ENCODE results near the gene CSAD.

CSAD gene

DNA sequence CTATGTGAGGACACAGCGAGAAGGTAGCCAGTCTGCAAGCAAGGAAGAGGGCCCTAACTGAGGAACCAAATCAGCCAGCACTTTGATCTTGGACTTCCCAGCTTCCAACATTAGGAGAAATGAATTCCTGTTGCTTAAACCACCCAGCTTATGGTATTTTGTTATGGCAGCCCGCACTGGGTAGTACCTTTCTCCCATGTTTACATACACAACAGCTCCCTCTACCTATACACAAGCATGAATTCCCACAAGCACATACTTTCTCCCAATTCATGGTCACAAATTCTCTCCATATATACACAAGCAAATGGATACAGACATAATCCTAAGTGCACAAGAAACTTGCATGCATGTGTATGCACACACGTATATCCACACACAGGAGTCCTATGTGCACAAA is 19.0 kb upstream of the CSAD start:
- no peak for DNase-seq (ENCODE audit: low read depth)

DNA sequence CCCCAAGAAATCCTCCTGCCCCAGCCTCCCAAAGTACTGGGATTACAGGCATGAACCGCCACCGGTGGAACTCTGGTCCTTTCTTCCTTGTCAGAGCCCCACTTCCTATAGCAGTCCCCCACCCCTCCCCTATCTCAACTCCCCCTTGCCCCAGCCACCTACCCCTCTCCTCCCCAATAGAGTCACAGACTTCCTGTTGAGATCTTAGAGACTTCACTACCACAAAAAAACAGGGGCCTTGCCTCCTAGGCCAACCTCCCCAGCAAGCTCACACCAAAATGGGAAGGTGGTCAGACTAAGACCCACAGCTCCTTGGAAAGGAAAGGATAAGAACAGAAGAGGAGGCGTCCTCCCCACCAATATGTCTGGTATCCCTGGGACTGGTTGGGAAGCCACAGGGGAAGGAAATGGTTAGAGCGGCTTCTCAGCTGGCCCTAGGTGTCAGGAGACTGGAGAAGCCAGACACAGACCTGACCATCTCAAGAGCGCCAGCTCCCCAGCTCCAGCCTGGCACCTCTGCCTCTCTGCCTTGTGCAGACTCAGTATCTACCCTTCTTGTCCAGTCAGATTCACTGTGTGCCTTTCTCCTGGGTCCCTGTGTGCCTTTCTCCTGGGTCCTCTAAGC is 17.9 kb upstream of the CSAD start:
- DNase-seq (ENCODE audit: low read depth), result no peak

DNA sequence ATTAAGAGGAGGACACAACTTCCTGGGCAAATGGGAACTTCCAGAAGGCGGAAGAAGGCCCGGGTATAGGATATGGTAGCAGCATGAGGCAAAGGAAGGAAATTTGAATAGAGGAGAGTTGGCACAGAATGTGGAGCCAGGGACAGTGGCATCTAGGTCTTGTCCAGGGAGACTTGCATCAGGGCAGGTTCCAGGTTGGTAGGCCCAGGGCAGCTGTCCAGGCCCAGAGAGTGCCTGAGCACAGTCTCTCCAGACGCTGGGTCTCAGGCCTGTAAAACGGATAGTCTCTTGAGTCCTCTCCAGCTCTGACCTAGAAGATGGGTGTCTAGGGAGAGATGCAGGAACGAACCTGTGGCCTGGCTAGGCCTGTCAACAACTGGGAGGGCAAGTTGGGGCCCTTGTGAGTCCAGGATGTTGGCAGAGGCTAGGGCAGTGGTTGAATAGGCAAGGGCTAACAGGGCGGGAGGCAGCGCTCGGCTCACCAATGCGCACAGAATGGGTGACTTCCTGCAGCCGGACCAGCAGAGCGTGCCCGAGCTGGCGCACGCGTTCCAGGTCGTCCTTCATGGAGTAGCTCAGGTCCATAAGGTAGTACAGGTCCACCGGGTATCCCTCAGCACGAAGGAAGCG is 16.4 kb upstream of the CSAD start:
- DNase-seq (ENCODE audit: low read depth), result no peak

DNA sequence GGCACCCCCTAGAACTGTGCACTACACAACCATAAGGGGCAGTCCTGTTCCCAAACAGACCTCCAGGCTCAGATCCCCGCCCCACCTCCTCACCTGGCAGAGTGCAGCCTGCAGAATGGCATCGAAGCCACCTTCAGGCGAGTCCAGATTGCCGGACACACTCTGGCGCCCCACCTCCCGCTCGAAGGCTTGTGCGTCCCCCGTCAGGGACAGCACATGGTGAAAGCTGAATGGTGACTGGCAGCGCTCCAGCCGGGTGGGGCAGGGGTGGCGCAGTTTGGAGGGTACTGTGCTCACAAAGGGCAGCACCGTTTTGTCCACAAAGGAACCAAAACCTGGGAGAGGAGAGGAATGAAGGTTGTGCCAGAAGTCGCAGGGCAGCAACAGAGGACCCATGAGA is 15.8 kb upstream of the CSAD start:
- DNase-seq (ENCODE audit: low read depth), result no peak

DNA sequence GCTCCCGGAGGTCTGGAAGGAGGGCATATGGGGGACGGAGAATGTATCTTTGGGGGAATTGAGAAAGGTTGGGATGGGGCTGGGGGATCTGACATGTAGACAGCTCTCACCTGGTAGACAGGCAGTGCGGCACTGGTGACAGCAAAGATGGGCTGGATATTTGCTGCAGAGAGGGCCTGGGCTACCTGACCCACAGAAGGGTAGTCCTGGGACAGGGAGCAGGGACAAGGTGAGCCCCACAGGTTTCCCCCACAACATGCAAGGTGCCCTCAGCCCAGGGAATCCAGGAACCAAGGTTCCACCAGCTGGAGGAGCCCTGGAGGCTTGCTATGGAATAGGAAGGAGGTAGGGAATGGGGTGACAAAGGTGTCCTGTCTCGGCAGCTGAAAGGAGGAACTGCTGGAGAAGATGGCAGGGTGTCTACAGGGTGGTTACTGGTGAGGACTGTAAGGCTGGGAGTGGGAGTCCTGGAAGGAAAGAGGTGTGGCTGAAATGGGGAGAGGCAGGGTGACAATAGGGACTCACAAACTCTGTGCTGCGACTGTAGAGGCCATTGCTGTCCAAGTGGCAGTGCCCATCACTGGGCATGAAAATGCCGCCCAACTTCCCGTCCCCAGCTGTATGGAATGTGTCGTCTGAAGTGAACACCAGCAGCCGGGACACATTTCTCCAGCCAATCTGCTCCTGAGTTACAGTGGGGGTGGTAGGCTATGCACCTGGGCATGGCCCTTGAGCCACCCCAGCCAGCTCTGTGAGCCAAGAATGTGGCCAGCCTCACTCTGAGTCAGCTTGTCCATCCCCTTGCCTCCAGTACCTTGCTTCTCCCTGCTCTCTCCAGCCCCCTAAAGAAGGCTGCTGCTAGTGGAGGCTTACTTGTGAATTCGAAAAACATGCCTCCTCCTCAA is 15.0 kb upstream of the CSAD start:
- DNase-seq (ENCODE audit: low read depth), result no peak

DNA sequence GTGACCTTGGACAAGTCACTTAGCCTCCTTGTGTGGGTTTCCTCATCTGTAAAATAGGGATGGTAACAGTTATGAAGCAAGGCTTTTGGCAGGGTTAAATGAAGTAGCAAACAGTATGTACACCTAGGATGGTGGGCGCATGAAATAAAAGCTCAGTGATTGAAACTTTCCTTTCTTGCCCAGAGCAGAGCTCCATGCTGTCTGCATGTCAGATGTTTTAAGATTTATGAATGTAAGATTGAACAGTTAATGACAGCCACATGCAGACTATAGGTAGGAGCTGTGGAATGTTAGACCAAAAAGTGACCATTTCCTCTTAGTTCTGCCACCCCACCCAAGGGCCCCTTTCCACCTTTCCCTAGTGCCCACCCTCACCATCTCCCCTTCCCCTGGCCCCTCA is 14.2 kb upstream of the CSAD start:
- no peak for DNase-seq (ENCODE audit: low read depth)

DNA sequence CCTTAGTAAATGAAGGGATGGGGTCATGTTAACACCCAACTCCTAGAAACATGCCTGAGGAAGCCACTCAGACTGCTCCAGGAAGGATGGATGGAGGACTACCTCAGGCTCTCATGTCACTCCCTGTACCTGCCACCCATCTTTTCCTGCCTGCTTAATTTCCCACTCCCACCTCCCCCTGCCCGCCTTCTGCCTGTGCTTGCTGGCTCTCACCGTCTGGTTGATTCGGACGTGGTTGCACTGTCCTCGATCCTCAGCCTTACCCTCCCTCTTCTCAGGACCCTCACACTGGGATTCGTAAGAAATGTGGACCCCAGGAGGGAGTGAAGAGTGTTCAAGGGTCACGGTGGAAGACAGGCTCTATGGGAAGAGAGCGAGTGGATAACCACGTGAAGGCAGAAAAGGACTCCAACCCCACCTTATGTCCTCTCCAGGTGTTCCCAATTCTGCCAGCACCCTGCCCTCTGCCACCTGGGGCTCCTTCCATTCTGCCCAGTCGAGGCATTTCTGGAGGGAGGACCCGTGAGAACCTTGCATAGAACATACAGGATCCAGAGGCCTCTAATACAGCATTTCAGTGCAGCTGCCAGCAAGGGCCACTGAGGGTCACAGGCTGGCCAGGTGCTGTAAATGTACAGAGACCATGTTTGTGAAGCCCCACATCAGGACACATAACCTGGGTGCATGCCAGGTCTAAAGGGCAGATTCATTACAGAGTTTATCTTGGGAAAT is 13.4 kb upstream of the CSAD start:
- DNase-seq (ENCODE audit: low read depth), result no peak

DNA sequence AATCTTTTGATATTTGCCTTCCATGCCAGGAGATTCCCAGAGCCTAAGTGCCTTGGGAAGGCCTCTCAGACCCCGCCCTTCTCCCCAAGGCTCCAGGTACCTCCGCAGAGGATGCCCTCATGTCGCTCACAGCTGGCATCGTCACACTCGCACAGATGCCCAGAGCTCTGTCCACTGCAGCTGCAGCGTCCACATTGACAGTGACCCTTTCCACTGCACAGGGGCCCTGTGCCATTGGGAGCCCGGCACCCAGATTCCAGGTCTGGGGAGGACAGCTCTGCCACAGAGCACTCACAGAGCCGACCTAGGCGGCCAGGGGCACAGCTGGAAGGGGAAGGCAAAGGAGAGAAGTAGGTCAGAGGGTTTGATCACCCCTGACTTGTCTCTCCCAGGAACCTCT is 12.3 kb upstream of the CSAD start:
- DNase-seq (ENCODE audit: low read depth), result no peak

DNA sequence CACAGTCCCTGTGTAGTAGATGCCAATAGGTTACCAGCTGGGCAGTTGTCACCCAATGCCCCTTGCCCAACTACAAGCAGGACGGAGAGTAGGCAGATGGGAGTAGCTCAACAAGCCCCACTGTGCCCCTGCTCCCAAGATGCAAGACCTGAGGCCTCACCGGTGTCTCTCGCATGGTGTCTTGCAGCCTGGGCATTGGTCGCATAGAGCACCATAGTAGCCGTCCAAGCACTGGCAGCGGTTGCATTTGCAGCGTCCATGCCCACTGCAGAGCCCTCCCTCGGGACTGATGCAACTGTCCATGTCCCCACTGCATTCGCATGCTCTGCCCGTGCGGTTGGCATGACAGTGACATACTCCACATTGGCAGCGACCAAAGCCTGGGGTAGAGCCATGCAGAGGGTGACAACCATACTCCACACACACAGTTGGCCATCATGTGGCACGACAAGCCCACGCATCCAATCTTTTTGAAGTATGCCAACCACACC is 11.9 kb upstream of the CSAD start:
- DNase-seq (ENCODE audit: low read depth), result no peak

DNA sequence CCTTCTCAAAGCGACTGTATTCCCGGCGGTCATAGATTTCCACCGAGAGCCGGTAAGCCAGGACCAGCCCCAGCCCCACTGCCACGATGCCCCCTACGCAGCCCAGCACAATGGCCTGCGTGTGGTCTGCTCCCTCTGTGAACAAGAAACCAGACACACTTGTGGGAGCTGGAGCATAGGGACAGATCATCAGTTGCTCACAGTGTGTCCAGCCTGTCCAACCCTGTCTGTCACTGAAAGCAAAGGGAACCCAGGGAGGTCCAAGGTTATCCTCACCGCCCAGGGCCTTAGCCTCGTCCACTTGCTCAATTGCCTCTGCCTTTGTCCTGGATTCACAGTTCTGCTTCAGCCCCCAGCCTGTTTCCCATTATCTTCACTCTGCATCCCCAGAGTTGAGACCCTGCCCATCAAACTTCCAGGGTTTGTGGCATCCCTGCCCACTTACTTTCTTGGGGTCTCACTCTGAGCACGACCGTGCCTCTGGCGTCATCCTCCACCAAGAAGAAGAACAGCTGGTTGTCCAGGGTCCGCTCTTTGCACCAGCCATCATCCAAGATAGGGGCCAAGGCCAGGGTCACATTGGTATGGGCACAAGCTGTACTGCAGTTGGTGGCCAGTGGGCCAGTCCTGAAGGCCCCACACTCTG is 11.3 kb upstream of the CSAD start:
- DNase-seq (ENCODE audit: low read depth), result no peak

DNA sequence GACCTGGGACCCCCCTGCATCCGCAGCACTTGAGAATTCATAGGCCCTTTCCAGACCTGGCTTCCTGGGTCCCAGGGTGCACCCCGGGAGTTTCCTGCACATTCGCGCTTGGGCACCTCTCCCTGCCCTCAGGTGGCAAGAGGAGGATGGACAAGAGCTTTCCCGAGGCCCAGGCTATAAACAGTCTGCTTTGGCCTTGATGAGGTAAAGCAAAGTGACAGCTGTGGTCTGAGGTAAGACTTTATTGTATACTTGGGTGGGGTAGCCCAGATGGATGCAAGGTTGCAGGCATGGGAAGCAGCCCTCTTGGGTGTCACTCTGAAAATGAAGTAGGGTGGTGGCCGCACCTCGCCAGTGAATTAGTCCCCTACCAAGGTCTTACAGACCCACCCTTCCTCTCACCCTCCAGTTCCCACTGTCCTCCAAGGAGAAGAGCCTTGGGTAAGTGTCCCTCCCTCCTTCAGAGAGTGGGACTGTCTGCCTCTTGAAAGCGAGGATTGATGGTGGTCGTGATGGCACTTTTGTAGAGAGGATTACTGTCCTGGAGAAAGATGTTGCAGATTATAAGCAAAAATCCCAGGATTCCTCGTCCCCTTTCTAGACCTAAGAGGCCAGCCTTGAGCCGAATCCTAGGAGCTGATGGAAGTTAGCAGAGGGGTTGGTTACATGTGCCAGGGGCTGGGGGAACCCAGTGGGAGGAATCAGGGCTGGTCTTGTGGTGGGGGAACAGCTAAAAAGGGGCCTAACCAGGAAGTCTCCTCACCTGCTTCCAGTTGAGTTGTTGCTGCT is 10.6 kb upstream of the CSAD start:
- no peak for DNase-seq (ENCODE audit: low read depth)

DNA sequence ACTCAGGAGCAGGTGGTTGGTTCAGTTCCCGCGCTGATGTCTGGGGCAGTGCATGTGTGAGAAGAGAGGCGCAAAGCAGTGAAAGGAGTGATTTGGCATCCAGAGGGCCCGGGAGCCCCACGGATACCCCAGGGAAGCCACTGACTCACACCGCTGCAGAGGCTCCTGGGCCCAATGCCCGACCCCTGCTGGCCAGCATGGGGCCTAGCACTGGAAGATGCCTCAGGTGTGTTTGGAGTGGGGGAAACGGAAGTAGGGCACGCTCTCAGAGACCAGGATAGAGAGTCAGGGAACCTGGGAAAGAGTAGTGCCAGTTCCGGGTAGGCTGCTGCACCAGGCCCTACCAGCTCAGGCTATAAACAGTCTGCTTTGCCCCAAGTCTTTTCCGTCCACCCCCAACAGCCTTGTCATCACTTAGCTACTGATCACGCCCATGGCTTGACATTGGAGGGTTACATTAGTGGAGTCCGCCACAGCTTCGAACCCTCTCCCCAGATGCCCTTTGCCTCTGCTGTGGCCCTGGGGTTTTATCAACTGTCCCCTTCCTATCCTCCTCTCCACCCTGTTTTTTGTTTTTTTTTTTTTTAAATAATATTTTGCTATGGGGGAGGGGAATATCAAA is 9.5 kb upstream of the CSAD start:
- peak; percentile 58 for DNase-seq (ENCODE audit: low read depth)

DNA sequence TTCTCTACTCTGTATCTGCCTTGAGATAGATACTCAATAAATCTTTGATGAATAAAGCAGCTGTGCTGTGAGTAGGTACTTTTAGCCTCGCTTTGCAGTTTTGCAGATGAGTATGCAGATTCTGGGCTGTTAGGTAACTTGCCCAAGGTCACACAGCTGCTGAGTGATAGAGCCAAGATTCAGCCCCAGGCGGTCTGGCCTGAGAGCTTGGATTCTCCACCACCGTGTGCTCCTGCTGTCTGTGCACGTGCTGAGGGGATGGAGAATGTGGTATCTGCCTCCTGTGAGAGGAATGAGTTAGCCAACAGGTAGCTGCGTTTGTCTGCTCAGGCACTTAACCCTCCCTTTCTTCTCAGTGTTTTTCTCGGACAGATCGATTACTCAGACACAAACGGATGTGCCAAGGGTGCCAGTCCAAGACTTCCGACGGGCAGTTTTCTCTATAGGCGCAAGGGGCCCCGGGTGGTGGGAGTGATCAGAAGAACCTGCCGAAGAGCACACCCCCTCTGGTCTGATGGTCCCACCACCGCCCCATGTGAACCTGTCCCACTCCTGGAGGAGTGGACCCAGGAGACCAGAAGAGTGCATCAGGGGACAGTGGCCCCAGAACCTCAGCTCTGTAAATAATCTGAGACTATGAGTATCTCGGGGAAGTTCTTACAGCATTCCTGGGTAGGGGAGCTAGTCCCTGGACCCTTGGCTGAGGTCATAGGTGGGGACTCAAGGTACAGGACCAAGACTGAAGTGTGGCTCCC is 6.6 kb upstream of the CSAD start:
- no peak for DNase-seq (ENCODE audit: low read depth)

DNA sequence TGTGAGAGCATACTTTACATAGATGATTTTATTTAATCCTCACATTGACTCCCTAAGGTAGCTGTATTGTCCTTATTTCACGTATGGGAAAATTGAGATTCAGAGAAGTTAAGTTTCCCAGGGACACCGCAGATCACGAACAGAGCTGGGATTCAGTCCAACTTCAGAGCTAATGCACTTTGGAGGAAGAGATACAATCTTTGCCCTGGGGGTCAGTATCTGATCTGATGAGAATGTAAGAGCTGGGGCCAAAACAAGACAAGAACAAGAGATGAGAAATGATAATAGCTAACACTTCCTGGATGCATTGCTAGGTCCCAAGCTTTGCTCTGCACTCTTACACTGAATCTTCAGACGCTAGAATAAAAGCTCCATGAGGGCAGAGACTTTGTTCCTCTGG is 6.0 kb upstream of the CSAD start:
- DNase-seq (ENCODE audit: low read depth), result no peak

DNA sequence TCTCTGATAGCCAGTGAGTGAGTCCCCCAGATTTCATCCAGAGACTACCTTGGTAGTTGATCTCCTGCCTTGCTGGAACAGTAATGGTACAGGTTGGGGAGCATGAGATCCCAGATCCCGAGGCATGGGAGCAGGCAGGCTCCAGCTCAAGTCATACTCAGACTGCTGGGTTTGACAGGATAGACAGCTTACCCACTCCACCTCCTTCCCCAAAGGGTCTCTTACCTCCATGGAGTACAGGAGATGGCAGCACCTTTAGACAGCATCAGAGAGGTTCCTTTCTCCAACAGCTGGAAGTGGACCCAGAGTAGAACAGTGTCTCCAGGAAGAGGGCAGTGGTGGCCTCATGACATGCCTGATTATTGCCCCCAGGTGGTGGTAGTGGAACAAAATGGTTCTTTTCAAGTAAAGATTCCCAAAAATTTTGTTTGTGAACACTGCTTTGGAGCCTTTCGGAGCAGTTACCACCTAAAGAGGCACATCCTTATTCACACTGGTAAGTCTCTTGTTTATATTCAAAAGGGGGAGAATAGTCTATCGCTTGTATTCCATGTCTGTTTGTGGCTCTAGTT is 4.9 kb upstream of the CSAD start:
- DNase-seq (ENCODE audit: low read depth), result no peak

DNA sequence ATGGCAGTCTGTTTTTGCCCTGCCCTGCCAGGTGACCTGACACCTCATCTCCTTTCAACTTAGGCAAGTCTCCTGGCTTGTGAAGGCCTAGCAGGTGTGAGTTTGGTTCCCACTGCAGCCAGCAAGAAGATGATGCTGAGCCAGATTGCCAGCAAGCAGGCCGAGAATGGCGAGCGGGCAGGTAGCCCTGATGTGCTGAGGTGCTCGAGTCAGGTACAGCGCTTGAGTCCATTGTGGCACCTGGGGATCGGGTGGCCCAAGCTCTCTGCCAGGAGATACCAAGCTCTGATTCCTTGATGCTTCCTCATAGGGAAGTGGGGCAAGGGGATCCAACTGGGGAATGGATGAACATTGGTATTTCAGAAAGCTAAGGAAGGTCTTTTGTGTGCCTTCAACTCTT is 4.1 kb upstream of the CSAD start:
- no peak for DNase-seq (ENCODE audit: low read depth)

DNA sequence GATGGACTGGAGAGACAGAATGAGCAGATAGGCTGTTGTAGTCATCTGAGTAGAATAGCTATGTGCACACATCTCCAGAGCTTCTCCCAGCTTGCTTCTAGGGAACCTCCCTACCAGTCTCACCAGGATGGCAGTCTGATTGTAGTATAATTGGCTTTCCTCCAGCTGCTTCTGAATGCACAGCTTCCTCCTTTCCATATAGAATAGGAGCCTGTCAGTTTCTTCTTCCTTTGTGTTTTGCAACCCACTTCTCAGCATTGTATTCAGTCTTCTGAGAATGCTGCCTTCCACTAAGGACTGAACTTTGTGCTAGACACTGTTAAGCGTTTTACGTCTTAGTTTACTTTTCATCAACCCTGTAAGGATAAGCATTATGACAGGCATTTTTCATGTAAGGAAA is 2.2 kb upstream of the CSAD start:
- no peak for DNase-seq (ENCODE audit: low read depth)

DNA sequence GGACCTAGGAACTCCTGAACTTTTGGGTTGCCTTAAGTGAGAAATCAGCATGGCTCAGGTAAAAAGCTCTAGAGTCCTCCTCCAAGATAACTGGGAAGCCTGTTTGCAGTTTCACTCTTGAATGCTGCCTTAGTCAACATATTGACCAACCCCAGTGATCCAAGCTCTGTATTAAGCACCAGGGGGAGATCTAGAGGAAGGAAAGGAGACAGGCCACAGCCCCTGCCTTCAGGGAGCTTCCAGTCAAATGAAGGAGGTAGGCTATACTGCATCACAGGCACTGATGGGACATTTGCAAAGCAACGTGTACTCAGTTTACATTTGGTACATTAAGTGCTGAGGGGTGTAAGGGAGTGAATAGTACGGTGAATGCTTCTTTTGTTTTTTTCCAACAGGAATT is 1.2 kb upstream of the CSAD start:
- DNase-seq (ENCODE audit: low read depth), result no peak

DNA sequence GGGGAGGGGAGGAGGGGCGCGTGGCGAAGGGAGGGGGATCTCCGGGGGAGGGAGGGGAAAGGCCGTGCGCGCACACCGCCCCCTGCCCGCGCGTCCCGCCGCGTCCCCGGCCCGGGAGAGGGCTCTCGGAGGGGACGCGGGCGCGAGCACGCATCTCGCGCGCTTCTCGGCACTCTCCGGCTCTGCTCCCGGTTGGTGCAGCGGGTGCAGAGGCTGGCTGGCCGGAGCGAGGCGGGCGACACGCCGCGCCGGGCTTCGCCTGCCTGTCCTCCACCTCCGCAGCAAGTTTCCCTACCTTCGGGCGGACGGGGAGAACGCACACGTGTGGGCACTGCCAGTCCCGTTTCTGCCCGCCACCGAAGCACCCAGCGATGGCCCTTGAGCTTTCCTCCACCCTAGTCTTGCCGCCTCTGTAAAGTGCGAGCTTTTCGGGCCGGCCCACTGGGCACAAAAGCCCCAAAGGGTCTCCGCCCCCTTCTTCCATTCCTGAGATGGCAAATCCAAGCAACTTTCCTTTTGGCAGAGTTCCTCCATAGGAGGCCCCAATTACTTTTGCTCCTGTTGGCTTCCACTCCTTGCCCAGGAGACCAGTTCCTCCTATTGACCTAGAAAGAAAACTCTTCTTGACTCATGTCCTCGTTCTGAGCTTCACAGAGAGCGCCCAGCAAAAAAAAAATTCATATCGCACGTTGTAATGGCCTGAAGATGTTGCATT is 363 bp upstream of the CSAD start:
- peak; percentile 88 for DNase-seq (ENCODE audit: low read depth)
